Adrenal gland (tissue), 5 donors: Measurements from ENCODE around the gene AHRR.

Experiments used
- CTCF ChIP-seq, 6 experiments: fragments of 450-650 bp in 4 of 6; fragments of 200-600 bp in 2 of 6; sonication (generic) in 1 of 6; IDR thresholded peaks; 1 replicate in 5 of 6; 2 replicates in 1 of 6; pipeline versions ENCODE4 v1.5.1 to v1.8.0; 2016 to 2021; ENCODE audit warnings: antibody characterized with exemption in 6 of 6, mild to moderate bottlenecking in 2 of 6, moderate library complexity in 1 of 6
- POLR2A ChIP-seq, 2 donors: fragments of 450-650 bp; IDR thresholded peaks; one replicate each; pipeline ENCODE4 v1.6.1; 2017; ENCODE audit warnings: antibody characterized with exemption in 2 of 2, mild to moderate bottlenecking in 2 of 2, moderate library complexity in 1 of 2
- donor health status: DM: no; HTN: no; CAD: no.

- TF ChIP-seq CTCF (IDR thresholded peaks at IDR 0.05) (no peak), POLR2A (IDR thresholded peaks at IDR 0.05) (peak in 1 of 2 donors; percentile 24)
Measured at GRCh38 chr5:415928-416635, 94.6 kb downstream of the AHRR start.
